HG03460 (cell line): Measurements from ENCODE around the gene OR6K2.

Experiments
- ATAC-seq: cut with Tn5 transposase; IDR thresholded peaks from one replicate; pipeline ENCODE4 v1.9.1; 2021; ENCODE audit not compliant: unreplicated experiment

OR6K2 gene

DNA sequence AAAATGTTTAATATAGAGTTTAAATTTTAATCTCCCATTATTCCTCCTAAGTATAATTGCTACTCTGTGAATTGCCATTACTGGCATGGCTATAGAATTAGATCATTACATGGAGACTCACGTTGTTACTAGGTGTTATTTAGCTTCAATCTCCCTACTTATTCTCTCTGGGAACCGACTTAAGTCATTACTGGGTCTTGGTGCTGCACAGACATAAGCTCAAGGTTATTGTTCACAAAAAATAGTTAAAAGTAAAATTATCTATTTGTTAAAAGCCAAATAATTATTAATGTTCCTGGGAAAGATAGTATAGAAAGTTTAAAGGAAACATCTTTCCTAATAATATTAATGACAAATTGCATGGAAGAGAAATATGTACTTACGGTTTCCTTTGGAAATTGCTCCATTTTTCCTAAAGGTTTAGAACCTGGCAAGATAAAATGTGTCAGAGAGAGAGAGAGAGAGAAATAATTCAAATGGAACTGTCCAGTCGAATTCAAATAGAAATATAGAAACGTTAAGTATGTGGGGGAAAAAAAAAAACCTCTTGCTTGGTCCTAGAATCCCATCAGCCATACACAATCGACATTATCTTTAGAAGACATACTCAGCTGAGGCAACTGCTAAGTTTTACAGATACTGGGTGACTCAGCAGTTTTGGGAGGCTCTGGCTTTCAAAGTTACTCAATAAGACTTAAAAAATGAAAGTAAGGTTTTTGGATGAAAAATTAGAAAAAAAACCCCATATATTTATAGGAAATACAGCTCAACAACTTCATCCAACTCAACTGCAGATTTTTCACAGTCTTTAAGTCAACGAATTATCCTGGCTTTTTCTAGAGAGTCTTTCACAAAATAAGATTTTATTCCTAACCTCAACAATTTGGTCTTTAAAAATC is 14.1 kb downstream of the OR6K2 start, which contains the start of gene SPTA1:
Gene SPTA1, minus strand, starts transcription at position 605 of the 899 bp plus-strand sequence. Its CDS starts 198 bp downstream, at position 407.
- ATAC-seq = no peak

DNA sequence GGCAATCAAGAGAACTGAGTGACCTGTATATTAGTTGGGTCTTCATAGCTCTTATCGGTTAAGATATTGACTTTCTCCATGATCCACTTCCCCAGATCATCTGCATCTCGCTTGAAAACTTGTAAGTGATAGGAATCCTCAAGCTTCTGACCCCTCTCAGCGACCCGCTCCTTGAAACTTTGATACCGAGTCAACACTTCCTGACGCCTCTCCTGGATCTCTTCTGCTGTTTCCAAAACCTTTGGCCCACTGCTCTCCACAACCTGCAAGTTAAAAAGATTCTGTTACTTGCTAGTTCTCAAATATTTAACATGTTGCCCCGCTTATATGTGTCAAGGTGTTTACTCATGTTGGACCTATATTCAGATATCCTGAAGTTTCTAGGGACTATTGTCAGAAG is 15.4 kb downstream of the OR6K2 start:
- ATAC-seq = no peak

GRCh38 chr1:158681606-158682005 is 18.8 kb downstream of the OR6K2 start:
- ATAC-seq = no peak

DNA sequence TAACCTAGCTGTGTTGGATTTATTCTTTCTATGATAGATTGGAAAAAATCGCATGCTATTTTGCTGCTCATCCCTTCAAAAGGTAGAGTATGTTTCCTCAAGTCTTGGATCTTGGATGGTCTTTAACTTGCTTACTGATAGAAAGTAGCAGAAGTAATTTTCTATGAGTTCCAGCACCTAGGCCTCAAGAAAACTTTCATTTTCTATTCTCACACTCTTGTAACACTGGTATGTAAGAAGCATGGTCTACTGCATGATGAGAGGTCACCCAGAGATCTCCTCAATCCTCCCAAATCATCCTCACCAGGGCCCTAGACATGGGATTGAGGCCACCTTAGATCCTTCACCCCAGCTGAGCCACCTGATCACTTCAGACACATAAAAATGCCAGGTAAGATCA is 21.2 kb downstream of the OR6K2 start:
- ATAC-seq = no peak

DNA sequence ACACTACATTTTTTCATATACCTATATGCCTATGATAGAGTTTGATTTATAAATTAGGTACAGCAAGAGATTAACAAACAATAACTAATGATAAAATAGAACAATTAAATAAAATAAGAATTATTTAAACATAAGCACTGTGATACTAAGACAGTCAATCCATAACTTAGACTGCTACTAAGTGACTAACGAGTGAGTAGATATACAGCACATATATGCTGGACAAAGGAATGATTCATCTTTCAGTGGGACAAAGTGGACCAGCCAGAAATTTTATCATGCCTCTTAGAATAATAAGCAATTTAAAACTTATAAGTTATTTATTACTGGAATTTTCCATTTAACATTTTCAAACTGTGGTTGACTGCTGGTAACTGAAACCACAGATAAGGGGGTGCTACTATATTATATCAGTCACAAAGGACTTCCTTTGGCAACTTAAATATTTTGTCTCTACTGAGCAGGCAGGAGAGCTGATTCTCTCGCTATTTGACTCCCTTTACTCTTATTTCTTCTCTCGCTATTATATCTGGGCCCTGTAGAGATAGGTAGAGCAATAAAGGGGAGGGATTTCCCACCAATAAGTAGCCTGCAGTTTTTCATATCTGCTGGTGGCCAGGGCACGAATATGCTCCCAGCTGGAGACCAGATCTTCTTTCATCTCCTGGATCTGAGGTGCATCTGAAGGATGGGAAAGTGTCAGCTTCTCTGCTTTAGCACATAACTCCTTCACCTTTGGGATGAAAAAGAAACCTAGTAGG is 24.7 kb downstream of the OR6K2 start:
- ATAC-seq = no peak

GRCh38 chr1:158674302-158674701 is 26.1 kb downstream of the OR6K2 start:
- ATAC-seq = no peak

- no peak for ATAC-seq
Observed at GRCh38 chr1:158666037-158666436, 34.4 kb downstream of the OR6K2 start.

DNA sequence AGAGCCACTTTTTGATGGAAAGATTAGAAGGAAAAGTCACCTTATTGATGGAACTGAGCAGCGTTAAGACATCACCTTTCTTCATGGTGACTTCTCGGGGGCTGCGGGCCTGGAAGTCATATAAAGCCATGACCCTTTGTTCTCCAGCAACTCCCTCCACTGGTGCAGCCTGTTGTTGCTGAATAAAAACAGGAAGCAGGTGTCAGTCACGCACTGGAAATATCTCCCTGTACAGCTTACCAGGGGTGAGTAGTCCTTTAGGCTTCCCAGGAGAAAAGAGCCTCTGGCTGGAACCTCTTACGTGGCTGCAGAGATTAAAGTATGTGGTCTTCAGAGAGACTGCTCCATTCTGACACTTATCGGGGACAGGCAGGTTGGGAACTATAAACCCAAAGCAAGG is 45.9 kb downstream of the OR6K2 start:
- ATAC-seq = no peak

- no peak for ATAC-seq
Observed at GRCh38 chr1:158654086-158654485, 46.4 kb downstream of the OR6K2 start.

DNA sequence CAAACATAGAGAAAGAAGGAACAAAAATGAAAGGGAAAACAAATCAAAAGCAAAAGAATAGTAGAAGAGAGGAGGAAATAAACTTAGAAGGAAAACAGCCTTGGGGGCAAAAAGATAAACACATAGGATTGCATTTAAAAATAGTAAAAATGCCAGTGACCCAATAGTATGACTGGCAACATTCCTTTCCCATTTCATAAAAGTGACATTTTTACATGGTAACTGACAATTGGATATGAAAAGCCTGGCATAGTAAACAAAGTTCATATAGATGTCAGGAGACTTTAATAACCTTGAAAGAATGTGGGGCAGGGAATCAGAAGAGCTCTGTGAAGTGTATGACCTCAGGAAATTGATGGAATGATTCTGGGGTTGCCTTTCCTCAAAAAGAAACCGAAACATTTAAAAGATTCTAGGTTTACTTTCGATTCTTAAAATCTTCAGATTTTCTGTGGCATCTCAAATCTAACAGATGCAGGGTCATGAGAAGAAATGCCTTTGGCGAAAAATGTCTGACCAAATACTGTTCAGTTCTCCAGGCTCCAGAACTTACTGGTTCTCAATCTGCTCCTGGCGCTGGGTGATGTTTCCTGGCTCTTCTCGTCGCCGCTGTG is 47.6 kb downstream of the OR6K2 start:
- ATAC-seq = no peak
